ENCODE measurements around the gene ENOX2.

GRCh38 chrX:130828641-130829040, 74.4 kb downstream of the ENOX2 start:
- TF ChIP-seq CTCF (IDR thresholded peaks at IDR 0.05), result no peak
- no peak for TF ChIP-seq EZH2 (IDR thresholded peaks at IDR 0.05; ENCODE audit: borderline replicate concordance, insufficient read depth, low read depth, low read length, poor library complexity, severe bottlenecking)
